ENCODE data around the gene LRMDA.

LRMDA gene

GRCh38 chr10:76487582-76487981, 1056.2 kb downstream of the LRMDA start:
- Histone ChIP-seq H3K36me3 (ENCODE audit: insufficient read depth, low read length) (no peaks in the 10 kb centered on the region), H3K4me3 (ENCODE audit: low read length) (no peak overlapping the region), H3K9me3 (ENCODE audit: insufficient read depth, low read depth, low read length) (peaks cover 10% of the 10 kb centered on the region; the same call in 1 of the 2 replicates), H3K4me1 (ENCODE audit: insufficient read depth, low read length) (no peaks in the 10 kb centered on the region), H3K27me3 (ENCODE audit: insufficient read depth, low read length) (no peaks in the 10 kb centered on the region), H3K27ac (ENCODE audit: low read depth, low read length) (no peak overlapping the region), H3K9ac (ENCODE audit: low read depth, low read length) (no peak overlapping the region)
- 100% methylated on average over 1 of the region's 1 CpG for WGBS

DNA sequence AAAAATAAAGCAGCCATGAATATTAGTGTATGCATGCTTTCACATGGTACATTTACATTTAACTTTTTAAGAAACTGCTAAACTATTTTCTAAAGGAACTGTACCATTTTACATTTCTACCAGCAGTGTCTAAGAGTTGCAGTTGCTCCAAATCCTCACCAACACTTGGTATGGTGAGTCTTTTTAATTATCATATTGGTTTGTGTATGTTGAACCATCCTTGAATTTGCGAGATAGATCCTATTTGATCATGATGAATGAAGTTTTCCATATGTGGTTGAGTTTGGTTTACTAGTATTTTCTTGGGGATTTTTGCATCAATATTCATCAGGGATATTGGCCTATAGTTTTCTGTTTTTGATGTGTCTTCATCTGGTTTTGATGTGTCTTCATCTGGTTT, 1057.2 kb downstream of the LRMDA start:
- no peaks in the 10 kb centered on the region for H3K27me3 ChIP-seq (ENCODE audit: insufficient read depth, low read length)
- H3K36me3 ChIP-seq (ENCODE audit: insufficient read depth, low read length): no peaks in the 10 kb centered on the region
- no peak overlapping the region for H3K27ac ChIP-seq (ENCODE audit: low read depth, low read length)
- H3K9ac ChIP-seq (ENCODE audit: low read depth, low read length): no peak overlapping the region
- H3K4me1 ChIP-seq (ENCODE audit: insufficient read depth, low read length): no peaks in the 10 kb centered on the region
- H3K4me3 ChIP-seq (ENCODE audit: low read length): no peak overlapping the region
- 92% methylated on average over 1 of the region's 1 CpG for WGBS
- peaks cover 10% of the 10 kb centered on the region; the same call in 1 of the 2 replicates for H3K9me3 ChIP-seq (ENCODE audit: insufficient read depth, low read depth, low read length)

- no peaks in the 10 kb centered on the region for H3K27me3 ChIP-seq (ENCODE audit: insufficient read depth, low read length)
- H3K27ac ChIP-seq (ENCODE audit: low read depth, low read length): no peak overlapping the region
- no peak overlapping the region for H3K4me3 ChIP-seq (ENCODE audit: low read length)
- peaks cover 10% of the 10 kb centered on the region; the same call in 1 of the 2 replicates for H3K9me3 ChIP-seq (ENCODE audit: insufficient read depth, low read depth, low read length)
- no peak overlapping the region for H3K9ac ChIP-seq (ENCODE audit: low read depth, low read length)
- no peaks in the 10 kb centered on the region for H3K36me3 ChIP-seq (ENCODE audit: insufficient read depth, low read length)
- no peaks in the 10 kb centered on the region for H3K4me1 ChIP-seq (ENCODE audit: insufficient read depth, low read length)
Observed at GRCh38 chr10:76491216-76491615, 1059.8 kb downstream of the LRMDA start.

DNA sequence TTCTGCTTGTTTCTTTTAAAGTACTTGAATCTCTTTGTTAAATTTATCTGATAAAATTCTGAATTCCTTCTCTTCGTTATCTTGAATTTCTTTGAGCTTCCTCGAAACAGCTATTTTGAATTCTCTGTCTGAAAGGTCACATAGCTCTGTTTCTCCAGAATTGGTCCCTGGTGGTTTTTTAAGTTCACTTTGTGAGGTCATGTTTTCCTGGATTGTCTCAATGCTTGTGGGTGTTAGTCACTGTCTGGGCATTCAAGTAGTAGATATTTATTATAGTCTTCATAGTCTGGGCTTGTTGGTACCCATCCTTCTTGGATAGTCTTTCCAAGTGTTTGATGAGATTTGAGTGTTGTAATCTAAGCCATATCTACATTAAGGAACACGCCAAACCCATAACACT, 1060.6 kb downstream of the LRMDA start:
- H3K9ac ChIP-seq (ENCODE audit: low read depth, low read length): no peak overlapping the region
- H3K4me1 ChIP-seq (ENCODE audit: insufficient read depth, low read length): no peaks in the 10 kb centered on the region
- 77% methylated on average over 3 of the region's 3 CpGs for WGBS
- no peak overlapping the region for H3K27ac ChIP-seq (ENCODE audit: low read depth, low read length)
- peaks cover 10% of the 10 kb centered on the region; the same call in 1 of the 2 replicates for H3K9me3 ChIP-seq (ENCODE audit: insufficient read depth, low read depth, low read length)
- H3K4me3 ChIP-seq (ENCODE audit: low read length): no peak overlapping the region
- no peaks in the 10 kb centered on the region for H3K27me3 ChIP-seq (ENCODE audit: insufficient read depth, low read length)
- no peaks in the 10 kb centered on the region for H3K36me3 ChIP-seq (ENCODE audit: insufficient read depth, low read length)

GRCh38 chr10:76492678-76493472, 1061.5 kb downstream of the LRMDA start:
- Histone ChIP-seq H3K4me1 (ENCODE audit: insufficient read depth, low read length) (no peaks in the 10 kb centered on the region), H3K9me3 (ENCODE audit: insufficient read depth, low read depth, low read length) (peaks cover 7% of the 10 kb centered on the region; the same call in 1 of the 2 replicates), H3K36me3 (ENCODE audit: insufficient read depth, low read length) (no peaks in the 10 kb centered on the region), H3K27me3 (ENCODE audit: insufficient read depth, low read length) (no peaks in the 10 kb centered on the region), H3K4me3 (ENCODE audit: low read length) (no peak overlapping the region), H3K27ac (ENCODE audit: low read depth, low read length) (no peak overlapping the region), H3K9ac (ENCODE audit: low read depth, low read length) (no peak overlapping the region)
- 95% methylated on average over 5 of the region's 5 CpGs for WGBS

GRCh38 chr10:76497666-76498065, 1066.2 kb downstream of the LRMDA start:
- Histone ChIP-seq H3K4me1 (ENCODE audit: insufficient read depth, low read length) (no peaks in the 10 kb centered on the region), H3K27me3 (ENCODE audit: insufficient read depth, low read length) (no peaks in the 10 kb centered on the region), H3K9ac (ENCODE audit: low read depth, low read length) (no peak overlapping the region), H3K9me3 (ENCODE audit: insufficient read depth, low read depth, low read length) (0 out of 2 replicates have a peak, but pooled peaks cover 3% of the 10 kb centered on the region), H3K27ac (ENCODE audit: low read depth, low read length) (no peak overlapping the region), H3K4me3 (ENCODE audit: low read length) (no peak overlapping the region), H3K36me3 (ENCODE audit: insufficient read depth, low read length) (no peaks in the 10 kb centered on the region)

- 90% methylated on average over 1 of the region's 1 CpG for WGBS
- Histone ChIP-seq H3K27me3 (ENCODE audit: insufficient read depth, low read length) (no peaks in the 10 kb centered on the region), H3K36me3 (ENCODE audit: insufficient read depth, low read length) (no peaks in the 10 kb centered on the region), H3K4me1 (ENCODE audit: insufficient read depth, low read length) (no peaks in the 10 kb centered on the region), H3K9ac (ENCODE audit: low read depth, low read length) (no peak overlapping the region), H3K4me3 (ENCODE audit: low read length) (no peak overlapping the region), H3K9me3 (ENCODE audit: insufficient read depth, low read depth, low read length) (no peaks in the 10 kb centered on the region), H3K27ac (ENCODE audit: low read depth, low read length) (no peak overlapping the region)
Observed at GRCh38 chr10:76504823-76505222, 1073.4 kb downstream of the LRMDA start.

GRCh38 chr10:76509446-76509845, 1078.0 kb downstream of the LRMDA start:
- no peaks in the 10 kb centered on the region for H3K27me3 ChIP-seq (ENCODE audit: insufficient read depth, low read length)
- no peak overlapping the region for H3K27ac ChIP-seq (ENCODE audit: low read depth, low read length)
- H3K4me3 ChIP-seq (ENCODE audit: low read length): no peak overlapping the region
- no peaks in the 10 kb centered on the region for H3K9me3 ChIP-seq (ENCODE audit: insufficient read depth, low read depth, low read length)
- H3K4me1 ChIP-seq (ENCODE audit: insufficient read depth, low read length): no peaks in the 10 kb centered on the region
- H3K36me3 ChIP-seq (ENCODE audit: insufficient read depth, low read length): no peaks in the 10 kb centered on the region
- 78% methylated on average over 3 of the region's 3 CpGs for WGBS
- H3K9ac ChIP-seq (ENCODE audit: low read depth, low read length): no peak overlapping the region

DNA sequence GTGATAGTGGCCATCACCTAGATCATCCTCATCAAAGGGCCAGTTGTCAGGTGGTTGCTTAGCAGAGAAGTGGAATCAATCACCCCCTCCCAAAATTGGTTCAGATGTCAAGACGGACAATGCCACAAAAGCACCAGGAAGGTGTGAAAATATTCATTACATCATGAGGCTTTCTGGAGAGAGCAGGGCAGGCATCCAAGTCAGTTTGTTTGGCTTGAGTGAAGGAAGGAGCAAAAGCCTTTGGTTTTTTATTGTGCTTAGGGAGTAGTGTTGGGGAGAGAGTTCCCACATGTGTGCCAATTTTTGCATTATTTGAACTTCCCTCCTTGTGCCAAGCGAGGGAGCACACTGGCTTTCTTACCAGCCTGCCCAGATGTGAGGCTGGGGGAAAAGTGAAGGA, 1082.9 kb downstream of the LRMDA start:
- Histone ChIP-seq H3K36me3 (ENCODE audit: insufficient read depth, low read length) (no peaks in the 10 kb centered on the region), H3K4me3 (ENCODE audit: low read length) (no peak overlapping the region), H3K9me3 (ENCODE audit: insufficient read depth, low read depth, low read length) (no peaks in the 10 kb centered on the region), H3K27me3 (ENCODE audit: insufficient read depth, low read length) (no peaks in the 10 kb centered on the region), H3K4me1 (ENCODE audit: insufficient read depth, low read length) (no peaks in the 10 kb centered on the region), H3K9ac (ENCODE audit: low read depth, low read length) (no peak overlapping the region), H3K27ac (ENCODE audit: low read depth, low read length) (no peak overlapping the region)
- 93% methylated on average over 2 of the region's 2 CpGs for WGBS

DNA sequence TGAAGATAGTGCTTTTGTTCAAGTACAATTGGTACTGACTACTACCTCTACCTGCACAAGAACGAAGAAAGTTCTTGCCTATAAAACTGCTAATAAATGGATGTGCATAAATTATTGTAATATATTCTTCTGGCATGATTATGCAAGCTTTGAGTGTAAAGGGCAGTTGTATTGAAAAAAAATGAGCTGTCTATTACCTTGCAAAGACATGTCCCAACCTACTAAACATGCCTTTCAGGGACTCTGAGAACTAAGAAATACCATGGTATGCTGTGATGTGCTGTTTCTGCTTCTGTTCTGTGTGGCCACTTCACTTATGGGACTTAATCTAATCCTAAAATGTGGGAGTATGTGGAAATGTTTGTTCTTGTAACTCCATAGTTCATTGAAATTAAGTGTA, 1083.4 kb downstream of the LRMDA start:
- H3K9ac ChIP-seq (ENCODE audit: low read depth, low read length): no peak overlapping the region
- no peak overlapping the region for H3K4me3 ChIP-seq (ENCODE audit: low read length)
- H3K36me3 ChIP-seq (ENCODE audit: insufficient read depth, low read length): no peaks in the 10 kb centered on the region
- H3K4me1 ChIP-seq (ENCODE audit: insufficient read depth, low read length): no peaks in the 10 kb centered on the region
- WGBS: 100% methylated on average over 1 of the region's 1 CpG
- H3K27ac ChIP-seq (ENCODE audit: low read depth, low read length): no peak overlapping the region
- no peaks in the 10 kb centered on the region for H3K27me3 ChIP-seq (ENCODE audit: insufficient read depth, low read length)
- H3K9me3 ChIP-seq (ENCODE audit: insufficient read depth, low read depth, low read length): no peaks in the 10 kb centered on the region

DNA sequence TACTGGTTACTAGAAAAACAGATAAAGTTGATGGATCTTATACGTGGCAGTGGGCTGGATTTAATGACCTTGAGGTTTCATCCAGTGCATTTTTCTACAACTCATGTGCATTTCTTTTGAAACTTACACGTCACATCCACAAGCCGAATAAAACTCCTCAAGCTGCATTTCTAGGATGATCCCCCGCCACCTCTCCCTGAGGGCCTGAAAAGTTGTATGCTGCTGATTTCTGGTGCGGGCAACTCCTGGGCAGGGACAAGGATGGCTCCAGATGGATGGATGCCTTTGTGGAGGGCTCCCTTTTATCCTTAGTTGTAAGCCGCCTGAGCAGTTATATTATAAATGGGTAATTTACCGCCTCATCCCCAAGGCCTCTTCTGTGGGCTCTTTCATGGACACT, 1091.1 kb downstream of the LRMDA start:
- H3K27me3 ChIP-seq (ENCODE audit: insufficient read depth, low read length): no peaks in the 10 kb centered on the region
- H3K36me3 ChIP-seq (ENCODE audit: insufficient read depth, low read length): no peaks in the 10 kb centered on the region
- no peaks in the 10 kb centered on the region for H3K9me3 ChIP-seq (ENCODE audit: insufficient read depth, low read depth, low read length)
- H3K4me1 ChIP-seq (ENCODE audit: insufficient read depth, low read length): no peaks in the 10 kb centered on the region
- WGBS: 92% methylated on average over 7 of the region's 7 CpGs
- no peak overlapping the region for H3K9ac ChIP-seq (ENCODE audit: low read depth, low read length)
- H3K27ac ChIP-seq (ENCODE audit: low read depth, low read length): no peak overlapping the region
- no peak overlapping the region for H3K4me3 ChIP-seq (ENCODE audit: low read length)

DNA sequence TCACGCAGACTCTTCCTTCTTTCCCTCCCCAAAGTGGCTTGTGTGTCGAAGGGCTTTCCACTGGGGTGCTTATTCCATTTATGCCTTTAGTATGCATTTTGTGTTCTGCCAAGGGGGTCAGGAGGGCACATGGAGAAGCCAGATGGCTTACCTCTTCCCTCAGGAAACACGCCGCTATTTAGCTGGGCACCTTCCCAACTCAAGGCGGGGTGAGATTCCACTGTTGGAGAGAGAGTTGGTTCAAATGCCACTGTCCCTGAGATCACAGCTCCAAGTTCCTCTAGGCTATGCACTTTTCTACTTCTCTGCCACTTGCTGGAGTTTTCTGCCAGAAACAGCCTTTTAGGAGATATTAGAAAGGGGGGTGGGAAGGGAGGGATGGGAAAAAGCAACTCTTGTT, 1091.8 kb downstream of the LRMDA start:
- 95% methylated on average over 5 of the region's 5 CpGs for WGBS
- Histone ChIP-seq H3K4me3 (ENCODE audit: low read length) (no peak overlapping the region), H3K27me3 (ENCODE audit: insufficient read depth, low read length) (no peaks in the 10 kb centered on the region), H3K4me1 (ENCODE audit: insufficient read depth, low read length) (no peaks in the 10 kb centered on the region), H3K9me3 (ENCODE audit: insufficient read depth, low read depth, low read length) (no peaks in the 10 kb centered on the region), H3K36me3 (ENCODE audit: insufficient read depth, low read length) (no peaks in the 10 kb centered on the region), H3K27ac (ENCODE audit: low read depth, low read length) (no peak overlapping the region), H3K9ac (ENCODE audit: low read depth, low read length) (no peak overlapping the region)
